A549 treated with ZK216348 at 1 μM for 4 hours (cell line): ENCODE measurements around the gene GPRASP1. TPM values are rescaled to one million over a fixed set of nuclear protein-coding genes. Genes with fewer than 3 reads are reported as not detected.

ENCODE experiments used
- total RNA-seq: library from RNA; stranded (reverse); fragments of 200-300 nt; extraction: Qiagen RNA extraction; gene quantifications from 5 replicates; pipeline ENCODE4 v1.2.3, GENCODE V29; 2022; ENCODE audit warnings: low read depth

The GPRASP1 gene
- total RNA-seq: 0.22 to 0.42 TPM (median 0.34 TPM) in 5 replicates

GRCh38 chrX:102651242-102652011 lies at the start of gene GPRASP1:
Gene GPRASP1 (plus strand): TSS chrX:102651483. CDS start chrX:102653914, 2,431 bp downstream.

Other genes with a start within 250 kb of the GPRASP1 start
- gene NXF2B, start 211.5 kb upstream of the GPRASP1 start, total RNA-seq: not detected in 5 replicates
- not detected in 5 replicates for gene TCP11X2, start 179.7 kb upstream of the GPRASP1 start, total RNA-seq
- gene TMSB15A, start 134.7 kb upstream of the GPRASP1 start, total RNA-seq: 0.61 to 0.85 TPM (median 0.62 TPM) in 3 of 5 replicates, not detected in the others
- 8.8 to 11.5 TPM (median 10.9 TPM) in 5 replicates for gene ARMCX5, start 52.0 kb upstream of the GPRASP1 start, total RNA-seq
- gene GPRASP2, start 61.0 kb downstream of the GPRASP1 start, total RNA-seq: 4.2 to 7.6 TPM (median 6.2 TPM) in 5 replicates
- gene GPRASP3, start 69.3 kb downstream of the GPRASP1 start, total RNA-seq: 3.1 to 5.0 TPM (median 4.0 TPM) in 5 replicates